HG03108 (cell line): ENCODE results near the gene ELN.

Experiments
- ATAC-seq: cut with Tn5 transposase; IDR thresholded peaks from one replicate; pipeline ENCODE4 v1.9.1; 2021; ENCODE audit warnings: moderate library complexity; ENCODE audit not compliant: unreplicated experiment

The ELN gene

GRCh38 chr7:74092321-74092963 lies 64.5 kb downstream of the ELN start:
- ATAC-seq: peak; percentile 25

GRCh38 chr7:74092964-74093471 lies 65.0 kb downstream of the ELN start:
- peak; percentile 66 for ATAC-seq

GRCh38 chr7:74093671-74094223 lies 65.8 kb downstream of the ELN start:
- no peak for ATAC-seq

- peak; percentile 44 for ATAC-seq
These were observed 66.5 kb downstream of the ELN start for GRCh38 chr7:74094224-74095101.

GRCh38 chr7:74095135-74095534 lies 67.2 kb downstream of the ELN start:
- no peak for ATAC-seq

- ATAC-seq: no peak
These were observed 70.1 kb downstream of the ELN start for GRCh38 chr7:74097937-74098614.

- no peak for ATAC-seq
These were observed 71.1 kb downstream of the ELN start for GRCh38 chr7:74099031-74099430.

GRCh38 chr7:74101061-74101681 lies 73.2 kb downstream of the ELN start:
- ATAC-seq: peak; percentile 88

GRCh38 chr7:74103219-74103772 lies 75.3 kb downstream of the ELN start:
- ATAC-seq: no peak

GRCh38 chr7:74104702-74105101 lies 76.7 kb downstream of the ELN start:
- no peak for ATAC-seq

- no peak for ATAC-seq
These were observed 78.0 kb downstream of the ELN start for GRCh38 chr7:74105992-74106391.

- no peak for ATAC-seq
These were observed 78.9 kb downstream of the ELN start for GRCh38 chr7:74106846-74107245.

GRCh38 chr7:74115326-74115725 lies 87.4 kb downstream of the ELN start:
- no peak for ATAC-seq

GRCh38 chr7:74116356-74116755 lies 88.4 kb downstream of the ELN start:
- no peak for ATAC-seq
